Measurements from ENCODE around the gene ABCC1.

ABCC1 gene

DNA sequence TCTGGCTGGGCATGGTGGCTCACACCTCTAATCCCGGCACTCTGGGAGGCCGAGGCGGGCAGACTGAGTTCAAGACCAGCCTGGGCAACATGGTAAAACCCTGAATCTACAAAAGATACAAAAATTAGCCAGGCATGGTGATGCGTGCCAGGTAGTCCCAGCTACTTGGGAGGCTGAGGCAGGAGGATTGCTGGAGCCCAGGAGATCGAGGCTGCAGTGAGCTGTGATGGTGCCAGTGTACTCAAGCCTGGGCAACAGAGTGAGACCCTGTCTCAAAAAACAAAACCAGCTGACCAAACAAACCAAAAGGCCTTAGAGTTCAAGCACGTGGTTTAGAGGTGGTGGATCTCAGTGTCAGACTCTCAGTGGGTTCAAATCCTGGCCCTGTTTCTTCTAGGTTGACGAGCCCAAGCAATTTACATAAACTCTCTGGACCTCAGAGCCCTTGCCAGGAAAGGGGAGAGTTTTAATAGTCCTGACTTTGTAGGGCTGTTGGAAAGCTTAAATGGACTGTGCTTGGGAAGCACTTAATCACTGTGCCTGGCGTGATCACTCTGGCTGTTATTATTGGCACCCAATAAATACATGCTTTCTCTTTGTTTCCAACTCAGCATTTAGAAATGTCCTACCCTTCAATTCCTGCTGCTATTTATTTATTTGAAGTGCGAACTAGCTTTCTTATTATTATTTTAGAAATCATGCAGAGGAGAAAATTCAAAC is 44.7 kb downstream of the ABCC1 start:
- DNase-seq (ENCODE audit: low spot score), result peak; percentile 69

DNA sequence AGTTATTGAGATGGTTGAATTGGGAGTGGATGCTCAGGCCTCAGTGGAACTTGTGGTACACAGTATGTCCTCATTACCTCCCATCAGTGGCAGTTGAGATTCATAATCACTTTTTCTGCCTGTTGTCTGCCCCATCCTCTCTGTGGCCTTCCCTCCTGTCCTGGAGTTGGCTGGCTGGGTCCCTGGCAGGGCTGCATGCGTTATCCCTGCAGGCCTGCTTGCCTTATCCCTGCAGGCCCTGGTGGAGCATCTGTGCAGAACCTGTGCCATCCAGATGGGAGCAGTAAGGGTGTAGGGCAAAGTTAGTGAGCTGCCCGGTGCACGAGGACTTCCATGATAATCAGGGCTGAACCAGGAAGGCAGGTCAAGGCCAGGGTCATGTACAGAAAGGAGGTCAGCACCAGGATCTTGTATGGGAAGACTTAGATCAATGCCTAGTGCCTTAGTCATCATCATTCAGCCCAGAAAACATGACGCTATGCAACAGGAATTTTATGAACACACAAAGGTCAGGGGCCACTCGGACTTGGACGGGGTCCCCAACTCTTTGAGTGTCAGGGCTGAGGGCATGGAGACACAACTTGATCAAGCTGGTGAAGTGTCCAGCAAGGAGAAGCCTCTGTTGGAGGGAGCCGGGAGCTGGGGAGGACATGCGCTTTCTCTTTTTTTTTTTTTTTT is 47.2 kb downstream of the ABCC1 start:
- DNase-seq (ENCODE audit: low spot score), result no peak

DNA sequence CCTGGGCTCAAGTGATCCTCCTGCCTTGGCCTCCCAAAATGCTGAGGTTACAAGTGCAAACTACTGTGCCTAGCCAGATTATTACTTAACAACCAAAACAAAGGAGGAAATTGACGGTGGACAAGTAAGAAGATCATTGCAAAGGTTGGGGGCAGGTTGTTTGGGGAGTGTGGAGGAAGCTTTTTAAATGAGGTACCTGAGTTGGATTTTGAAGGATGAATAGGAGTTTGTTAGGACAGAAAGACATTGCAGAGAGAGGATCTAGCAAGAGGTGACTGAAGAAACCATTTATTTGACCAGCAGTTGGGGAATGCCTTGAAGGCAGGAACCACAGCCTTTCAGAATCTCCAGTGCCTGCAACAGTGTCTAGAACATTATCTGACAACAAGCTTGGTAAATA is 51.3 kb downstream of the ABCC1 start:
- DNase-seq (ENCODE audit: low spot score), result no peak

DNA sequence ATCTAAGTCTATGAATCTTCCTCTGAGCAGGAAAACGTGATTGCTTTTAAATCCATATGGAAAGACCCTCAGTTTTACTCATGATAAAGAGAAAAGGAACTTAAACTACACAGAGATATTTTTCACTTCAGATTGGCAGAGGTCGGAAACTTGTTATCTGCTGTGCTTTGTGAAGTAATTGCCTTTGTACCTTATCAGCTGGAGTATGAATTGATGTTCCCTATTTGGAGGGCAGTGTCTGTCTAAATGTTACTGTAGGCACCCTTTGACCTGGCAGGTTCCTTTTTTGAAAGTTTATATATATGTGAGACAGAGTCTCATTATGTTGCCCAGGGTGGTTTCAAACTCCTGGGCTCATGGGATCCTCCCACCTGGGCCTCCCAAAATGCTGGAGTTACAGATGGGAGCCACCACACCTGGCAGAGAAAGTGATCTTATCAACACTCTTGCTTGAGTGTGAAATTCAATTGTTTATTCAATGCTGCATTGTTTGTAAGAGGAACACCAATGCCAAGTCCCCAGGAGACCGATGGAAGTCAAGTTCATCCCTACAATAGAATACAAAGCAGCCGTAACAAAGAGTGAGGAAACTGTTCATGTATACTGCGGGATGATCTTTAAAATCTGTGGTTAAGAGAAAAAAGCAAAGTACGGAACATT is 52.3 kb downstream of the ABCC1 start:
- no peak for DNase-seq (ENCODE audit: low spot score)

DNA sequence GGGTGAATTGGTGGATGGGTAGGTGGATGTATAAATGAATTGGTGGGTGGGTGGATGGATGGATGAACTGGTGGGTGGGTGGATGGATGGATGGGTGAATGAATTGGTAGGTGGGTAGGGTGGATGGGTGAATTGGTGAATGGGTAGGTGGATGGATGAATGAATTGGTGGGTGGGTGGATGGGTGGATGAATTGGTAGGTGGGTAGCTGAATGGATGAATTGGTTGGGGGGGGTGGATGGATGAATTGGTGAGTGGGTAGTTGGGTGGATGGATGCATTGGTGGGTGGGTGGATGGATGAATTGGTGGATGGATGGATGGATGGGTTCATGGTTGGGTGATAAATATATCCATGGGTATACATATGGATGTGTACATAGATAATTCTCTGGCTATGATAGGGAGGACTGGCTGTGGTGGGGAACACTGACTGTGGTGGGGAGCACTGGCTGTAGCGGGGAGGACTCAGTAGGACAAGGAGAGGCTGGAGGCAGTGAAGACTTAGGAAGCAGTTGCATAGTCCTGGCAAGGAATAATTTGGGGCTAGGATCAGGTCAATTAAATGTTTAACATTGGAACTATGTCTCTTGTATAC is 54.4 kb downstream of the ABCC1 start:
- no peak for DNase-seq (ENCODE audit: low spot score)

DNA sequence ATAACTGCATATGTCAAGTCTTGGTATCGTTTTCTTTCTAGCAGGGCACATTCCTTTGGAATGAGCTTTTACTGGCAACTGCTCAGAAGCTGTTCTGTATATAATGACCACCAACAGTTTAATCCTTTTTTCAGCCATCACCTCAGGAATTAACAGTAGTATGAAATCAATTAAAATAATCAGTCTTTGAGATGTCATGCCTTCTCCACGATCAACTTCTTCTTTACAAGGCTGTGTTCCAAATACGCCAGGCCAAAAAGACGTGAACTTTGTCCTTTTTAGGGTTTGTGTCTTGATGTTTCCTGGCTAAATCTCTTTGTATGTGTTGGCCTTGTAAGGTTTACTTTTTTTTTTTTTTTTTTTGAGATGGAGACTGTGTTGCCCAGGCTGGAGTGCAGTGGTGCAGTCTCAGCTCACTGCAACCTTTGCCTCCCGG is 54.9 kb downstream of the ABCC1 start:
- no peak for DNase-seq (ENCODE audit: low spot score)

DNA sequence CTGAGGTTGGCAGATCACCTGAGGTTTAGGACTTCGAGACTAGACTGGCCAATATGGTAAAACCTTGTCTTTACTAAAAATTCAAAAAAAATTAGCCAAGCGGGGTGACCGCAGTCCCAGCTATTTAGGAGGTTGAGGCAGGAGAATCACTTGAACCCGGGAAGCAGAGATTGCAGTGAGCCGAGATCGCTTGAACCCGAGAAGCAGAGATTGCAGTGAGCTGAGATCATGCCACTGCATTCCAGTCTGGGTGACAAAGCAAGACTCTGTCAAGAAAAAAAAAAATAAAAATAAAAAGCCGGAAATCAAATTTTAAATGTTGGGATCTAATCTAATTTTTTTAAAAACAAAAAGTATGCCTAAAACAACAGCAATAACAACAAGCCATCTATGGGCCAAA is 56.3 kb downstream of the ABCC1 start:
- no peak for DNase-seq (ENCODE audit: low spot score)

DNA sequence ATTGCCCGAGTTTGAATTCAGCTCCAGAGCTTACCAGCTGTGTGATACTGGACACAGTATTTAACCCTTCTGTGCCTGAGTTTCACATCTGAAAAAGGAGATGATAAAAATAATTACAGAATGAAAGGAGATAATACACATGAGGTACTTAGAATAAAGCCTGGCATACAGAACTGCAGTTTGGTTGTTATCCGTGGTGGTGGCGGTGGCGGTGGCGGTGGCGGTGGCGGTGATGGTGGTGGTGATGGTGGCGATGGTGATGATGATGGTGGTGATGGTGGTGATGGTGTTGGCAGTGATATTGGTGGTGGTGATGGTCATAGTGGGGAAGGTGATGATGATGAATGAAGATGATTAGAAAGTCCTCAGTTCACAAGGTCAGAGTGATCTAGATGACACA is 57.2 kb downstream of the ABCC1 start:
- DNase-seq (ENCODE audit: low spot score), result no peak

DNA sequence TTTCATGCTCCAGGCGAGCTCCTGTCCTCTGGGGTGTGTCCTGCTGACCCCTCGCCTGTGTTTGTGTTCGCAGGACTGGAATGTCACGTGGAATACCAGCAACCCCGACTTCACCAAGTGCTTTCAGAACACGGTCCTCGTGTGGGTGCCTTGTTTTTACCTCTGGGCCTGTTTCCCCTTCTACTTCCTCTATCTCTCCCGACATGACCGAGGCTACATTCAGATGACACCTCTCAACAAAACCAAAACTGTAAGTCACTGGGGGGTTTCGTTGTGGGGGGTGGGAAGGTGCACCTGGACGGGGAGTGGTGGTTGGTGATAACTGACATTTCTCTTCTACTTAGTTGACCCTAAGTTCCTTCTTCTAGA is 58.3 kb downstream of the ABCC1 start:
- DNase-seq (ENCODE audit: low spot score), result no peak

DNA sequence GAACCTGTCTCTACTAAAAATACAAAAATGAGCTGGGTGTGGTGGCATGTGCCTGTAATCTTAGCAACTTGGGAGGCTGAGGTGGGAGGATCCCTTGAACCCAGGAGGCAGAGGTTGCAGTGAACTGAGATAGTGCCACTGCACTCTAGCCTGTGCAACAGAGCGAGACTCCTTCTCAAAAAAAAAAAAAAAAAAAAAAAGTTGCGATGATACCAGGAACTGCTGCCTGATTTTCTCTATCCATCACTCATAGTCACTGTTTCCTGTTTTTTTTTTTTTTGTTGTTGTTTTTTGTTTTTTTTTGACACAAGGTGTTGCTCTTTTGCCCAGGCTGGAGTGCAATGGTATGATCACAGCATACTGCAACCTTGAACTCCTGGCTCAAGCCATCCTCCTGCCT is 59.2 kb downstream of the ABCC1 start:
- no peak for DNase-seq (ENCODE audit: low spot score)

DNA sequence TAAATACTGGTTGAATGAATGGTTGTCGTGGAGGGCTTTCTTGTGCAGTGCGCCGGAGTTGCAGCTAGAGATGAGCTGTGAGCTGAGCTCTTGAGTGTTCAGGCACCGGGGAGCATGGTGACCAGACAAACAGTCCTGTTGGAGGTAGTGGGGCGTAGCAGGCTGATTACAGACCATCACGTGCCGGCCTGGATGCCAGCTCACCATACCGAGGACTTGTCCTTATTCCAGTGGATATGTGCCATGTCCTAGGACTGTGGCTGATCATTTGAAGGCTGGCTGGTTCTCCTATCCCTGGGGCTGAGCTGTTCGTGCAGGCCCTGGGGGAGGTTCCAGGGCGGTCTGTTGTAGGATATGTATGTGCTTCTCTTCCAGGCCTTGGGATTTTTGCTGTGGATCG is 60.0 kb downstream of the ABCC1 start:
- no peak for DNase-seq (ENCODE audit: low spot score)

DNA sequence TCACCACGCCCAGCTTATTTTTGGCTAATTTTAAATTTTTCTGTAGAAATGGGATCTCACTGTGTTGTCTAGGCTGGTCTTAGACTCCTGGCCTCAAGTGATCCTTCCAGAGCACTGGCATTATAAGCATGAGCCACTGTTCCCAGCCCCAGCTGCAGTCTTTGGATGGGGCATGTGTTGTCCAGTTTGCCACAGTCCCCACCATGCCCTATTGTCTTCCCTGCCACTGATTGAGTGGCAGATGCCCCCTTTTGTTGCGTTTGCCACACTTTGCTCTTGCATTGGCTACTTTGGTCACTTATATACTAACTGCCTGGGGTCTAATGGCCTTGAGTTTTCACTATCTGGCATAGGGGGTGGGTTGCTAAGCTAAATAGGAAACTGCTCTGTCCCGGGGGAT is 60.8 kb downstream of the ABCC1 start:
- no peak for DNase-seq (ENCODE audit: low spot score)

DNA sequence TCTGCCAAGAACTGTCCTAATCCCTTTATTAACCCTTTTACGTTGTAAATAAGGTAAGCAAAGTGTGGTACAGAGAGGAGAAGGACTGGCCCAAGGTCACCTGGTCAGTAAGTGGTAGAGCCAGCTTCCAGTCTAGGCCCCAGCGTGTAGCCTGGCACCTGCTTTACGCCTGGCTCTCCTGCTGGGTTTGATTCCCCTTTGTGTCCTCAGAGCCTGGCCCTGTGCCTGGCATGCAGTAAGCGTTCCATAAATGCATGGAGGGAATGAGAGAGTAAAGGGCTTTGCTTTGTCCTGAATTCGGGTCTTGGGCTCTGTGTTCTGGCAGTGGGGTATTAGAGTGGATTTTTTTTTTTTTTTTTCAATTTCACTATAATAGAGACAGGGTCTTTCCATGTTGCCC is 62.7 kb downstream of the ABCC1 start:
- no peak for DNase-seq (ENCODE audit: low spot score)

DNA sequence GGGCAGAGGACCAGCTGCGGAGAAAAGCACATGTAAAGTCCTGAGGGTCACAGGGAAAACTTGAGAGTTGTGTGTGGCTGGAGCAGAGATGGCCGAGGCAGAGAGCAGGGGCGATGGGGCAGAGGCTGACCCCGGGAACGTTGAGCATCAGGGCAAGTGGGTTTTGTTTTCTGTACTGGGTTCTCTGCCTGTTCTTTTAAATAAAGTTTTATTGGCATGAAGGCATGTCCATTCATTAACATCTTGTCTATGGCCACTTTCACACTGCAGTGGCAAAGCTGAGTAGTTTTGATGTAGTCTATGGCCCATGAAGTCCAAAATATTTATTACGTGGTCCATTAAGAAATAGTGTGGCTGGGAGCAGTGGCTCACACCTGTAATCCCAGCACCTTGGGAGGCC is 64.4 kb downstream of the ABCC1 start:
- DNase-seq (ENCODE audit: low spot score), result no peak

DNA sequence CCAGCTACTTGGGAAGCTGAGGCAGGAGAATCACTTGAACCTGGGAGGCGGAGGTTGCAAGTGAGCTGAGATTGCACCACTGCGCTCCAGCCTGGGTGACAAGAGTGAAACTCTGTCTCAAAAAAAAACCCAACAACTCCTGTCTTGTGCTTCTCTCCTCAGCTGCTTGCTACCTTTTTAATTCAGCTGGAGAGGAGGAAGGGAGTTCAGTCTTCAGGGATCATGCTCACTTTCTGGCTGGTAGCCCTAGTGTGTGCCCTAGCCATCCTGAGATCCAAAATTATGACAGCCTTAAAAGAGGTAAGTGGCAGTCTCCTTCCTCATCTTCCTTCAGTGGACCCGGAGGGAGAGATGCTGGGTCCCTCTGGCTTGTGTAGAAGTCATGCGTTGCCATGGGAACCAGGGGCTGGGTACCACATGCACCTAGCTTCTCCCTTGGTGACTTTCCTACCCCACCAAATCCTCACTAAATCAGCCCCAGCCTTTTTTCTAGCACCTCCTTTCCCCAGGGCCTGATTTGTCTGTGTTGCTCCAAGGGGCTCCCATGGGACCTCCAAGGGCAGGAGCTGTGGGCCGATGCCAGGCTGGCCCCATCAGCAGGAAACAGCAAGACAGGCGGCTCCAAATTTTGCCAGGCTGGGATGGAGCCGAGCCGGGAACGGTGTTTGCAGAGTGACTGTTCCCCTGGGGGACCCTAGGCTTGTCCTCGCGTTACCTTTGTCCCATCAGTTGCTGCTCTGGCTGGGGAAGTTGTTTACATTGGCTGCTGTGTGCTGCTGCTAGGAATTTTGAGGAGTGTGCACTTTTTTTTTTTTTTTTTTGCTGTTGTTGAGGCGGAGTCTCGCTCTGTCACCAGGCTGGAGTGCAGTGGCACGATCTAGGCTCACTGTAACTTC is 65.2 kb downstream of the ABCC1 start:
- DNase-seq (ENCODE audit: low spot score), result no peak

DNA sequence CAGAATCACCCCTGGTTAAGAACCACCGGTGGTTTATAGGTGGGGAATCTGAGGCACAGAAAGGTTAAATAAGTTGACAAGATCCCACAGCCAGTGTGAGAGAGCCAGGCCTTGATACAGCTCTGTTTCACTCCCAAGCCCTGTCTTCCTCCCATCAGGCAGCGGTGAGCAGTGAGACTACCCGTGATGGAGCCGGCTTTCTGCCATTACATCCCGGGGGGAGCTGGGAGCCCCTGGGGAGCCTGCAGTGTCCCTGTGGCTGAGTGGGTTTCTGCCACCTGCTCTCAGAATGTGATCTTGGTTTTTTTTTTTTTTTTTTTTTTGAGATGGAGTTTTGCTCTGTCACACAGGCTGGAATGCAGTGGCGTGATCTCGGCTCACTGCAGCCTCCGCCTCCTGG is 66.4 kb downstream of the ABCC1 start:
- DNase-seq (ENCODE audit: low spot score), result no peak

DNA sequence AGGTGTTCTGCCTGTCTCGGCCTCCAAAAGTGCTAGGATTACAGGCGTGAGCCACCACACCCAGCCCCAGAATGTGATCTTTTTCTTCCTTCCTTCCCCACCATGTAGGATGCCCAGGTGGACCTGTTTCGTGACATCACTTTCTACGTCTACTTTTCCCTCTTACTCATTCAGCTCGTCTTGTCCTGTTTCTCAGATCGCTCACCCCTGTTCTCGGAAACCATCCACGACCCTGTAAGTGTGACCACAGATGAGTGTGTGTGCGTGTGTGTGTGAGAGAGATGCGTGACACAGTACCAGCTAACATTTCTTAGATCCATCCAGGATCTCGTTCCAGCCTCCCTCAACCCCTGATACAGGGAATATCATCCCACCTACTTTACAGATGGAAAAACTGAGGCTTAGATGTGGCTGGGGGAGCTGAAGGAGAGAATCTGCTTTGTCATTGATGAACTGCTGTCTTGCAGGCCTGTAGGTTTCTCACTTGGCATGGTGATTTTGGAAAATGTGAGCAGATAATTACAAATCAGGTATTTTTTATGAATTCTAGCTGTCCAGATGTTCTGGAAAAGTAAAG is 67.1 kb downstream of the ABCC1 start:
- DNase-seq (ENCODE audit: low spot score), result no peak

DNA sequence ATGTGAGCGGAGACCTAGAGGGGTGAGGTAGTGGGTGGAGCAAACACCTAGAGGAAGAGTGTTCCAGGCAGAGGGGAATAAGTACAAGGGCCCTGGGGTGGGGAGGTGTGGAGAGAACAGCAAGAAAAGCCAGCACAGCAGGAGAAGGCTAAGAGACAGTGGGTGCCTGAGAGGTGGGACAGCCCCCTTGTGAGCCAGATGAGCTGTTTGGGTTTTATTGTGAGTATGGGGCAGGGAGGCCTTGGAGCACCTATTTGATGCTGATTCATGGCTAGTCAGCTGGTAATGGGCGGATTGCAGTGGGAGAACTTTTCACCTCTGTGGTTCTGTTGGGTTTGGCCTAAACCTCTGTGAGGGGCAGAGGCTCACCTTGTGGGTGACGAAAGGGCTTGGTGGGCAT is 68.4 kb downstream of the ABCC1 start:
- no peak for DNase-seq (ENCODE audit: low spot score)

DNA sequence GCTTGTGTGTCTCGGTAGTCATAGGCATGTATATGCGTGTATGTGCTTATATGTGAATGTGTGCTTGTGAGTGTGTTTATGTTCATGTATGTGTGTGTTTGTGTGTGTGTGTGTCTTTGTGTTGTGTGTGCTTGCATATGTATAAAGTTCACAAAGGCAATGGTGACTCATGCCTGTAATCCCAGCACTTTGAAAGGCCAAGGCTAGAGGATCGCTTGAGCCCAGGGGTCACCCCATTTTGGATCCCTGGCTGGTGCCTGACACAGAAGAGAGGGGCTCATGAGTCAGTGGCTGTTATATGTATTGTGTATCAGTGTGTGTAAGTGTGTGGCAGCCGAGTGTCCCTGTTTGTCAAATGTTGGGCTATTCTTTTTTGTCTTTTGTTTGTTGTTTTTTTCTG is 69.3 kb downstream of the ABCC1 start:
- DNase-seq (ENCODE audit: low spot score), result no peak

DNA sequence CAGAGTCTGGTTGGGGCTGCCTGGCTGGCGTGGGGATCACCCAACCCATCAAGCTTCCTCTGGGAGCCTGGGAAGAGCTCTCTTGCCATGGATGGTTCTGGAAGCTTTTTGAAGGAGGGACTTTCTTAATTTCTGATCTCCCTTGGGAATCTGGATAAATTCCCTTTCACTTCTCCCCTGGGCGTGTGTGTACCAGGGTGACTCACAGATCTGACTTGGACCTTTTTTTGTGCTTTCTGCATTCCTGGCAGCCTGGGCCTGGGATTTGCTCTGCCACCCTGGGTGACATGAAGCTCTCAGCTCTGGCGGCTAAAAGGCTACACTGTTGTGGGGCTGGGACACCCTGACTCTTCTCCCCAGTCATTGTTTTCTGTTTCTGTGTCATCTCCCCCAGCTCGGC is 70.1 kb downstream of the ABCC1 start:
- no peak for DNase-seq (ENCODE audit: low spot score)

DNA sequence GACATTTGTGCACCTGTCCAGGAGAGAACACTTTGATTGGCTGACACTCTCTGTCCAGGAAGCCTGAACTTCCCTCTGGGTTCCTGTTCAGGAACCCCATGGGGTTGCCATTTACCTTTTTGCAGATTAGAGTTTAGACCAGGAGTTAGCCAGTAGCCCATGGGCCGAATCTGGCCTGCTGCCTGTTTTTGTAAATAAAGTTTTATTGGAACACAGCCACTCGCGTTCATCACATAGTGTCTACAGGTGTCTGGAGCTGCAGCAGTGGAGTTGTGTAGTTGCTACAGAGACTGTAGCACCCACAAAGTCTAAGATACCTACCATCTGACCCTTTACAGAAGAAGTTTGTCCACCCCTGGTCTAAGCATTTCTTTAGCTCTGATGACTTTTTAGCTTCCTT is 70.9 kb downstream of the ABCC1 start:
- no peak for DNase-seq (ENCODE audit: low spot score)

DNA sequence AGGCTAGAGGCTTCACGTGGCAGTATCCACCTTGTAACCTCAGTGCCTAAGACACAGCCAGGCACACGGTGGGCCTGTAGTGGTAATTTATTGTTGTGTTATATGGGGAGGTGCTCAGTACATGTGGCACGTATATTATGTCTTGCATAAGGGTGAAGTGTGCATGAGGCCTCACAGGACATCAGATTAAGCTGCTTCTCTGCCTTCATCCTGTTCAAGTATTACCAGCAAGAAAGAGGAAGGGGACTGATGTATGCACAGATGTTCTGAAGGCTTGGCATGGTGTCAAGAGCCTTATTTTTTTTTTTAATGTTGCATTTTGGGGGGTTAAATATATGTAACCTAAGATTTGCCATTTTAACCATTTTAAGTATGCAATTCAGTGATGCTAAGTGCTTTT is 71.6 kb downstream of the ABCC1 start:
- no peak for DNase-seq (ENCODE audit: low spot score)
